ENCODE results near the gene TPCN1. TPM values are rescaled to one million over a fixed set of nuclear protein-coding genes. Genes with fewer than 3 reads are reported as not detected.

TPCN1 gene
- total and polyA plus RNA-seq, 2 of the 13 experiments (the other 11 are each of a cell fraction or from before 2014, with no cell fraction given) = 8.0 to 26.8 TPM

DNA sequence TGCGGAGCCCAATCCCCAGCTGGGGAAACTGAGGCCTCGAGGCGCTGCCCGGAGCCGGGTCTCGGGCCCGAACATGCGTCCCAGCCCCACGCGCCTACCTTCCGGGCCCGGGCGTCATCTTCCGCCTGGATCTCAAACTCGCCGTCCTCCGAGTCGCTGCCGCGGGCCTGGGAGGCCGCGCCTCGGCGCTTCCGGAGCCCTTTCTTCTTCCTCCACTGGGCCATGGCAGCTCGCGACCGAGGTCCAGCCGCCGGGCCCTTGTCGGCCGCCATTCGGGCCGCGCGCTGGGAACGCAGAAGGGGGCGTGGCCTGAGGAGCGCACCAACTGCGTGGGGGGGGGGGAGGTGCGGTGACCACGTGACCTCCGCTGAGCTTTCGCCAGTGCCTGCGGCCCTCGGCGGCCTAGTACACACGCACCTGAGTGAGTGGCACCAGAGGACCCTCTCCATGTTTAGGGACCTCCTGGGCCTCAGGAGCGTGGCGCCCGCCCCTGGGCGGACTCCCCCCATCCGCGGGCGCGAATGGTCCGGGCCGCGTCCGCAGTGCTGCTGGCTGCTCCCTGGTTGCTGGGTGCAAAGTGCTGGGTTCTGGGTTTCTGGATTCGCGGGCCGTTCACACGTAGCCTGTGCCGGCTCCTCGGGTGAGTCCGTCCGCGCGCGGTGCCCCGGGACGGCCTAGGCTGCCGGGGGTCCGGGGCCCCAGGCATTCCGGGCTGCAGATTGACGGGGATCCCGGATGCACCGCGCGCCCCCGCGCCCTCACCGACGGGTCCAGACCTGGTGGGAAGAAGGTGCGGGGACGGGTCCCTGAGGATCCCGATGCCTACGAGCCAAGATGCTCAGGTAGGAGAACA, 35.9 kb upstream of the TPCN1 start, which contains the start of the genes DDX54 and RITA1 (continued):
- TF ChIP-seq, protein P1, sequence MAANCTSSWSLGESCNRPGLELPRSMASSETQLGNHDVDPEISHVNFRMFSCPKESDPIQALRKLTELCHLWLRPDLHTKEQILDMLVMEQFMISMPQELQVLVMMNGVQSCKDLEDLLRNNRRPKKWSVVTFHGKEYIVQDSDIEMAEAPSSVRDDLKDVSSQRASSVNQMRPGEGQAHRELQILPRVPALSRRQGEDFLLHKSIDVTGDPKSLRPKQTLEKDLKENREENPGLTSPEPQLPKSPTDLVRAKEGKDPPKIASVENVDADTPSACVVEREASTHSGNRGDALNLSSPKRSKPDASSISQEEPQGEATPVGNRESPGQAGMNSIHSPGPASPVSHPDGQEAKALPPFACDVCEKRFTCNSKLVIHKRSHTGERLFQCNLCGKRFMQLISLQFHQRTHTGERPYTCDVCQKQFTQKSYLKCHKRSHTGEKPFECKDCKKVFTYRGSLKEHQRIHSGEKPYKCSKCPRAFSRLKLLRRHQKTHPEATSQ (CRISPR knock-in tag; IDR thresholded peaks at IDR 0.05; ENCODE audit: borderline replicate concordance) = no peak
- TF ChIP-seq STAG1 (CRISPR knock-in tag; IDR thresholded peaks at IDR 0.05) = peak; percentile 9; the same call in 1 of the 2 replicates
- no peak for TF ChIP-seq PHB2 (IDR thresholded peaks at IDR 0.05; ENCODE audit: partially characterized antibody)
- TF ChIP-seq, protein P2, sequence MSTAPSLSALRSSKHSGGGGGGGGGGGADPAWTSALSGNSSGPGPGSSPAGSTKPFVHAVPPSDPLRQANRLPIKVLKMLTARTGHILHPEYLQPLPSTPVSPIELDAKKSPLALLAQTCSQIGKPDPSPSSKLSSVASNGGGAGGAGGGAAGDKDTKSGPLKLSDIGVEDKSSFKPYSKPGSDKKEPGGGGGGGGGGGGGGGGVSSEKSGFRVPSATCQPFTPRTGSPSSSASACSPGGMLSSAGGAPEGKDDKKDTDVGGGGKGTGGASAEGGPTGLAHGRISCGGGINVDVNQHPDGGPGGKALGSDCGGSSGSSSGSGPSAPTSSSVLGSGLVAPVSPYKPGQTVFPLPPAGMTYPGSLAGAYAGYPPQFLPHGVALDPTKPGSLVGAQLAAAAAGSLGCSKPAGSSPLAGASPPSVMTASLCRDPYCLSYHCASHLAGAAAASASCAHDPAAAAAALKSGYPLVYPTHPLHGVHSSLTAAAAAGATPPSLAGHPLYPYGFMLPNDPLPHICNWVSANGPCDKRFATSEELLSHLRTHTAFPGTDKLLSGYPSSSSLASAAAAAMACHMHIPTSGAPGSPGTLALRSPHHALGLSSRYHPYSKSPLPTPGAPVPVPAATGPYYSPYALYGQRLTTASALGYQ (CRISPR knock-in tag; IDR thresholded peaks at IDR 0.05) = peak; percentile 31; the same call in 1 of the 2 replicates
- TF ChIP-seq, protein P3, sequence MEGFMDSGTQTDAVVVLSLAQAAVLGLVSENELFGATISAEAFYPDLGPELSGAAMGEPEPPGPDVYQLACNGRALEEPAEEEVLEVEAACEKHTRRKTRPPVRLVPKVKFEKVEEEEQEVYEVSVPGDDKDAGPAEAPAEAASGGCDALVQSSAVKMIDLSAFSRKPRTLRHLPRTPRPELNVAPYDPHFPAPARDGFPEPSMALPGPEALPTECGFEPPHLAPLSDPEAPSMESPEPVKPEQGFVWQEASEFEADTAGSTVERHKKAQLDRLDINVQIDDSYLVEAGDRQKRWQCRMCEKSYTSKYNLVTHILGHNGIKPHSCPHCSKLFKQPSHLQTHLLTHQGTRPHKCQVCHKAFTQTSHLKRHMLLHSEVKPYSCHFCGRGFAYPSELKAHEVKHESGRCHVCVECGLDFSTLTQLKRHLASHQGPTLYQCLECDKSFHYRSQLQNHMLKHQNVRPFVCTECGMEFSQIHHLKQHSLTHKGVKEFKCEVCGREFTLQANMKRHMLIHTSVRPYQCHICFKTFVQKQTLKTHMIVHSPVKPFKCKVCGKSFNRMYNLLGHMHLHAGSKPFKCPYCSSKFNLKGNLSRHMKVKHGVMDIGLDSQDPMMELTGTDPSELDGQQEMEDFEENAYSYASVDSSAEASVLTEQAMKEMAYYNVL (CRISPR knock-in tag; IDR thresholded peaks at IDR 0.05; ENCODE audit: borderline replicate concordance) = 0 out of 2 replicates have a peak, but pooled peaks have one; percentile 30
- no peak for TF ChIP-seq SMARCC2 (IDR thresholded peaks at IDR 0.05)
- TF ChIP-seq FOXK1 (CRISPR knock-in tag; IDR thresholded peaks at IDR 0.05; ENCODE audit: borderline replicate concordance, low read depth) = peak; percentile 74; the same call in 1 of the 2 replicates
- peak; percentile 68 for TF ChIP-seq KDM5A (IDR thresholded peaks at IDR 0.05; ENCODE audit: borderline replicate concordance, low read length)
- TF ChIP-seq TGIF2 (CRISPR knock-in tag; IDR thresholded peaks at IDR 0.05) = no peak
- TF ChIP-seq, protein P4, sequence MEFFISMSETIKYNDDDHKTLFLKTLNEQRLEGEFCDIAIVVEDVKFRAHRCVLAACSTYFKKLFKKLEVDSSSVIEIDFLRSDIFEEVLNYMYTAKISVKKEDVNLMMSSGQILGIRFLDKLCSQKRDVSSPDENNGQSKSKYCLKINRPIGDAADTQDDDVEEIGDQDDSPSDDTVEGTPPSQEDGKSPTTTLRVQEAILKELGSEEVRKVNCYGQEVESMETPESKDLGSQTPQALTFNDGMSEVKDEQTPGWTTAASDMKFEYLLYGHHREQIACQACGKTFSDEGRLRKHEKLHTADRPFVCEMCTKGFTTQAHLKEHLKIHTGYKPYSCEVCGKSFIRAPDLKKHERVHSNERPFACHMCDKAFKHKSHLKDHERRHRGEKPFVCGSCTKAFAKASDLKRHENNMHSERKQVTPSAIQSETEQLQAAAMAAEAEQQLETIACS (CRISPR knock-in tag; IDR thresholded peaks at IDR 0.05) = peak; percentile 28; the same call in 1 of the 2 replicates
- TF ChIP-seq, protein P5, sequence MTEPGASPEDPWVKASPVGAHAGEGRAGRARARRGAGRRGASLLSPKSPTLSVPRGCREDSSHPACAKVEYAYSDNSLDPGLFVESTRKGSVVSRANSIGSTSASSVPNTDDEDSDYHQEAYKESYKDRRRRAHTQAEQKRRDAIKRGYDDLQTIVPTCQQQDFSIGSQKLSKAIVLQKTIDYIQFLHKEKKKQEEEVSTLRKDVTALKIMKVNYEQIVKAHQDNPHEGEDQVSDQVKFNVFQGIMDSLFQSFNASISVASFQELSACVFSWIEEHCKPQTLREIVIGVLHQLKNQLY (CRISPR knock-in tag; IDR thresholded peaks at IDR 0.05) = no peak; the same call in 1 of the 2 replicates
- peak; percentile 48 for TF ChIP-seq ZNF430 (CRISPR knock-in tag; IDR thresholded peaks at IDR 0.05)
- peak; percentile 96 for TF ChIP-seq ZNF317 (CRISPR knock-in tag; IDR thresholded peaks at IDR 0.05)
- no peak; the same call in 1 of the 2 replicates for TF ChIP-seq IRF2 (CRISPR knock-in tag; IDR thresholded peaks at IDR 0.05)
- no peak for TF ChIP-seq ZNF7 (CRISPR knock-in tag; IDR thresholded peaks at IDR 0.05)
- TF ChIP-seq, protein P6, sequence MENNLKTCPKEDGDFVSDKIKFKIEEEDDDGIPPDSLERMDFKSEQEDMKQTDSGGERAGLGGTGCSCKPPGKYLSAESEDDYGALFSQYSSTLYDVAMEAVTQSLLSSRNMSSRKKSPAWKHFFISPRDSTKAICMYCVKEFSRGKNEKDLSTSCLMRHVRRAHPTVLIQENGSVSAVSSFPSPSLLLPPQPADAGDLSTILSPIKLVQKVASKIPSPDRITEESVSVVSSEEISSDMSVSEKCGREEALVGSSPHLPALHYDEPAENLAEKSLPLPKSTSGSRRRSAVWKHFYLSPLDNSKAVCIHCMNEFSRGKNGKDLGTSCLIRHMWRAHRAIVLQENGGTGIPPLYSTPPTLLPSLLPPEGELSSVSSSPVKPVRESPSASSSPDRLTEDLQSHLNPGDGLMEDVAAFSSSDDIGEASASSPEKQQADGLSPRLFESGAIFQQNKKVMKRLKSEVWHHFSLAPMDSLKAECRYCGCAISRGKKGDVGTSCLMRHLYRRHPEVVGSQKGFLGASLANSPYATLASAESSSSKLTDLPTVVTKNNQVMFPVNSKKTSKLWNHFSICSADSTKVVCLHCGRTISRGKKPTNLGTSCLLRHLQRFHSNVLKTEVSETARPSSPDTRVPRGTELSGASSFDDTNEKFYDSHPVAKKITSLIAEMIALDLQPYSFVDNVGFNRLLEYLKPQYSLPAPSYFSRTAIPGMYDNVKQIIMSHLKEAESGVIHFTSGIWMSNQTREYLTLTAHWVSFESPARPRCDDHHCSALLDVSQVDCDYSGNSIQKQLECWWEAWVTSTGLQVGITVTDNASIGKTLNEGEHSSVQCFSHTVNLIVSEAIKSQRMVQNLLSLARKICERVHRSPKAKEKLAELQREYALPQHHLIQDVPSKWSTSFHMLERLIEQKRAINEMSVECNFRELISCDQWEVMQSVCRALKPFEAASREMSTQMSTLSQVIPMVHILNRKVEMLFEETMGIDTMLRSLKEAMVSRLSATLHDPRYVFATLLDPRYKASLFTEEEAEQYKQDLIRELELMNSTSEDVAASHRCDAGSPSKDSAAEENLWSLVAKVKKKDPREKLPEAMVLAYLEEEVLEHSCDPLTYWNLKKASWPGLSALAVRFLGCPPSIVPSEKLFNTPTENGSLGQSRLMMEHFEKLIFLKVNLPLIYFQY (CRISPR knock-in tag; IDR thresholded peaks at IDR 0.05; ENCODE audit: borderline replicate concordance) = no peak; the same call in 1 of the 2 replicates
